ENCODE results near the gene IGSF9B. TPM values are rescaled to one million over a fixed set of nuclear protein-coding genes. Genes with fewer than 3 reads are reported as not detected.

The IGSF9B gene
- total RNA-seq, 1 donor from 2014 or later = 13.1 TPM

- DNase-seq (ENCODE audit: low read depth) = no peak
- Mint-ChIP-seq H3K27me3 (ENCODE audit: low read depth, unreplicated experiment) (peaks cover 65% of the 10 kb centered on the region), H3K4me3 (ENCODE audit: unreplicated experiment) (no peak overlapping the region), H3K9me3 (ENCODE audit: unreplicated experiment) (peaks cover 3% of the 10 kb centered on the region), H3K4me1 (ENCODE audit: low read depth, unreplicated experiment) (no peaks in the 10 kb centered on the region), H3K36me3 (ENCODE audit: low read depth, unreplicated experiment) (no peaks in the 10 kb centered on the region), H3K27ac (ENCODE audit: unreplicated experiment) (no peak overlapping the region)
- Histone ChIP-seq H3K36me3 (ENCODE audit: insufficient read depth, low read length) (no peaks in the 10 kb centered on the region), H3K9me3 (ENCODE audit: insufficient read depth, low read depth, low read length) (no peaks in the 10 kb centered on the region), H3K27me3 (ENCODE audit: insufficient read depth, low read length) (no peaks in the 10 kb centered on the region), H3K9ac (ENCODE audit: low read length) (no peak overlapping the region), H3K4me3 (ENCODE audit: insufficient read depth, low read depth, low read length) (no peak overlapping the region), H2AFZ (ENCODE audit: low read depth, low read length) (no peak overlapping the region), H3K4me2 (ENCODE audit: low read length) (no peak overlapping the region), H3K4me1 (ENCODE audit: insufficient read depth, low read length) (no peaks in the 10 kb centered on the region), H3K27ac (ENCODE audit: low read depth, low read length) (no peak overlapping the region), H3K79me2 (ENCODE audit: insufficient read depth, low read length) (no peaks in the 10 kb centered on the region), H4K20me1 (ENCODE audit: insufficient read depth, low read length) (no peaks in the 10 kb centered on the region)
- TF ChIP-seq, protein P1, sequence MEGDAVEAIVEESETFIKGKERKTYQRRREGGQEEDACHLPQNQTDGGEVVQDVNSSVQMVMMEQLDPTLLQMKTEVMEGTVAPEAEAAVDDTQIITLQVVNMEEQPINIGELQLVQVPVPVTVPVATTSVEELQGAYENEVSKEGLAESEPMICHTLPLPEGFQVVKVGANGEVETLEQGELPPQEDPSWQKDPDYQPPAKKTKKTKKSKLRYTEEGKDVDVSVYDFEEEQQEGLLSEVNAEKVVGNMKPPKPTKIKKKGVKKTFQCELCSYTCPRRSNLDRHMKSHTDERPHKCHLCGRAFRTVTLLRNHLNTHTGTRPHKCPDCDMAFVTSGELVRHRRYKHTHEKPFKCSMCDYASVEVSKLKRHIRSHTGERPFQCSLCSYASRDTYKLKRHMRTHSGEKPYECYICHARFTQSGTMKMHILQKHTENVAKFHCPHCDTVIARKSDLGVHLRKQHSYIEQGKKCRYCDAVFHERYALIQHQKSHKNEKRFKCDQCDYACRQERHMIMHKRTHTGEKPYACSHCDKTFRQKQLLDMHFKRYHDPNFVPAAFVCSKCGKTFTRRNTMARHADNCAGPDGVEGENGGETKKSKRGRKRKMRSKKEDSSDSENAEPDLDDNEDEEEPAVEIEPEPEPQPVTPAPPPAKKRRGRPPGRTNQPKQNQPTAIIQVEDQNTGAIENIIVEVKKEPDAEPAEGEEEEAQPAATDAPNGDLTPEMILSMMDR (IDR thresholded peaks at IDR 0.05; ENCODE audit: insufficient read depth, low read depth, low read length) = no peak
- TF ChIP-seq EZH2 (IDR thresholded peaks at IDR 0.05; ENCODE audit: insufficient read depth, low read length) = no peak
- FAIRE-seq = no peak
These were observed 30.4 kb upstream of the IGSF9B start for GRCh38 chr11:133987171-133987570.

GRCh38 chr11:133985981-133986944 lies 29.5 kb upstream of the IGSF9B start:
- no peaks in the 10 kb centered on the region for H3K4me1 ChIP-seq (ENCODE audit: insufficient read depth, low read length)
- TF ChIP-seq, protein P1 (IDR thresholded peaks at IDR 0.05; ENCODE audit: insufficient read depth, low read depth, low read length) = no peak
- no peak for TF ChIP-seq EZH2 (IDR thresholded peaks at IDR 0.05; ENCODE audit: insufficient read depth, low read length)
- H3K4me2 ChIP-seq (ENCODE audit: low read length) = no peak overlapping the region
- no peaks in the 10 kb centered on the region for H3K36me3 Mint-ChIP-seq (ENCODE audit: low read depth, unreplicated experiment)
- no peaks in the 10 kb centered on the region for H3K4me1 Mint-ChIP-seq (ENCODE audit: low read depth, unreplicated experiment)
- no peaks in the 10 kb centered on the region for H3K27me3 ChIP-seq (ENCODE audit: insufficient read depth, low read length)
- H3K27ac Mint-ChIP-seq (ENCODE audit: unreplicated experiment) = no peak overlapping the region
- no peaks in the 10 kb centered on the region for H3K9me3 ChIP-seq (ENCODE audit: insufficient read depth, low read depth, low read length)
- no peak overlapping the region for H3K27ac ChIP-seq (ENCODE audit: low read depth, low read length)
- no peak overlapping the region for H3K4me3 Mint-ChIP-seq (ENCODE audit: unreplicated experiment)
- no peak overlapping the region for H3K4me3 ChIP-seq (ENCODE audit: insufficient read depth, low read depth, low read length)
- FAIRE-seq = no peak
- no peaks in the 10 kb centered on the region for H3K36me3 ChIP-seq (ENCODE audit: insufficient read depth, low read length)
- H3K9ac ChIP-seq (ENCODE audit: low read length) = no peak overlapping the region
- no peak overlapping the region for H2AFZ ChIP-seq (ENCODE audit: low read depth, low read length)
- H3K9me3 Mint-ChIP-seq (ENCODE audit: unreplicated experiment) = peaks cover 3% of the 10 kb centered on the region
- no peaks in the 10 kb centered on the region for H3K79me2 ChIP-seq (ENCODE audit: insufficient read depth, low read length)
- DNase-seq (ENCODE audit: low read depth) = no peak
- no peaks in the 10 kb centered on the region for H4K20me1 ChIP-seq (ENCODE audit: insufficient read depth, low read length)
- peaks cover 65% of the 10 kb centered on the region for H3K27me3 Mint-ChIP-seq (ENCODE audit: low read depth, unreplicated experiment)

- no peak overlapping the region for H2AFZ ChIP-seq (ENCODE audit: low read depth, low read length)
- H3K27ac Mint-ChIP-seq (ENCODE audit: unreplicated experiment) = no peak overlapping the region
- H3K4me3 Mint-ChIP-seq (ENCODE audit: unreplicated experiment) = no peak overlapping the region
- no peak overlapping the region for H3K27ac ChIP-seq (ENCODE audit: low read depth, low read length)
- peaks cover 3% of the 10 kb centered on the region for H3K9me3 Mint-ChIP-seq (ENCODE audit: unreplicated experiment)
- TF ChIP-seq EZH2 (IDR thresholded peaks at IDR 0.05; ENCODE audit: insufficient read depth, low read length) = no peak
- TF ChIP-seq, protein P1 (IDR thresholded peaks at IDR 0.05; ENCODE audit: insufficient read depth, low read depth, low read length) = no peak
- H3K4me2 ChIP-seq (ENCODE audit: low read length) = no peak overlapping the region
- H4K20me1 ChIP-seq (ENCODE audit: insufficient read depth, low read length) = no peaks in the 10 kb centered on the region
- no peaks in the 10 kb centered on the region for H3K27me3 ChIP-seq (ENCODE audit: insufficient read depth, low read length)
- no peaks in the 10 kb centered on the region for H3K9me3 ChIP-seq (ENCODE audit: insufficient read depth, low read depth, low read length)
- FAIRE-seq (no peak), DNase-seq (ENCODE audit: low read depth) (no peak)
- no peaks in the 10 kb centered on the region for H3K36me3 Mint-ChIP-seq (ENCODE audit: low read depth, unreplicated experiment)
- H3K27me3 Mint-ChIP-seq (ENCODE audit: low read depth, unreplicated experiment) = peaks cover 63% of the 10 kb centered on the region
- H3K4me1 Mint-ChIP-seq (ENCODE audit: low read depth, unreplicated experiment) = no peaks in the 10 kb centered on the region
- H3K79me2 ChIP-seq (ENCODE audit: insufficient read depth, low read length) = no peaks in the 10 kb centered on the region
- H3K4me3 ChIP-seq (ENCODE audit: insufficient read depth, low read depth, low read length) = no peak overlapping the region
- no peaks in the 10 kb centered on the region for H3K36me3 ChIP-seq (ENCODE audit: insufficient read depth, low read length)
- no peaks in the 10 kb centered on the region for H3K4me1 ChIP-seq (ENCODE audit: insufficient read depth, low read length)
- no peak overlapping the region for H3K9ac ChIP-seq (ENCODE audit: low read length)
These were observed 28.1 kb upstream of the IGSF9B start for GRCh38 chr11:133984828-133985227.
